Neural cell (in vitro differentiated cells): Measurements from ENCODE around the gene TUBA1A.

ENCODE experiments used
- CTCF ChIP-seq: fragments of 450-650 bp; IDR thresholded peaks from 2 replicates; pipeline ENCODE4 v1.5.1; 2014; ENCODE audit warnings: antibody characterized with exemption, mild to moderate bottlenecking, moderate library complexity; ENCODE audit not compliant: poor library complexity, severe bottlenecking
- EP300 ChIP-seq: fragments of 450-650 bp; conservative IDR thresholded peaks from 2 replicates; pipeline ENCODE4 v1.6.1; 2014; ENCODE audit warnings: antibody characterized with exemption, mild to moderate bottlenecking, moderate library complexity; ENCODE audit not compliant: poor library complexity, severe bottlenecking
- EZH2 ChIP-seq: fragments of 200-600, 300-800 bp; shearing (Covaris generic), sonication (generic); IDR thresholded peaks from 2 replicates; pipeline ENCODE4 v1.6.1; 2014; ENCODE audit warnings: antibody characterized with exemption, low read length, borderline replicate concordance, mild to moderate bottlenecking; ENCODE audit not compliant: insufficient read depth, poor library complexity, severe bottlenecking
- POLR2AphosphoS5 ChIP-seq: IDR thresholded peaks from 2 replicates; pipeline ENCODE4 v1.6.1; 2012
- RAD21 ChIP-seq: fragments of 450-650 bp; conservative IDR thresholded peaks from 2 replicates; pipeline ENCODE4 v1.6.1; 2014; ENCODE audit warnings: antibody characterized with exemption, mild to moderate bottlenecking, moderate library complexity
- SMC3 ChIP-seq: fragments of 450-650 bp; conservative IDR thresholded peaks from 2 replicates; pipeline ENCODE4 v1.6.1; 2014; ENCODE audit warnings: antibody characterized with exemption, mild to moderate bottlenecking, moderate library complexity; ENCODE audit not compliant: poor library complexity
- TAF1 ChIP-seq: IDR thresholded peaks from 2 replicates; pipeline ENCODE4 v1.6.1; 2012; ENCODE audit warnings: low read depth

- TF ChIP-seq EZH2 (no peak), CTCF (no peak), POLR2AphosphoS5 (no peak), RAD21 (no peak), SMC3 (no peak), TAF1 (no peak), EP300 (no peak)
Observed at GRCh38 chr12:49231878-49232655, 43.2 kb upstream of the TUBA1A start.
